Nephron progenitor cell (in vitro differentiated cells): Measurements from ENCODE around the gene RBKS.
A peak's percentile ranks its signal among the peaks of the same experiment; 100 is the strongest.

ENCODE experiments used
- DNase-seq: peaks from one replicate; pipeline ENCODE4 v3.0.0; 2021
- H3K27ac Mint-ChIP-seq: 2 replicates; pipeline ENCODE4 v1.8.0; 2021; ENCODE audit warnings: mild to moderate bottlenecking, moderate library complexity, mixed read lengths
- H3K27me3 Mint-ChIP-seq: 2 replicates; pipeline ENCODE4 v1.8.0; 2021; ENCODE audit warnings: mild to moderate bottlenecking, low read depth, mixed read lengths; ENCODE audit not compliant: poor library complexity
- H3K36me3 Mint-ChIP-seq: 2 replicates; pipeline ENCODE4 v1.8.0; 2021; ENCODE audit warnings: low read depth, mixed read lengths
- H3K4me1 Mint-ChIP-seq: 2 replicates; pipeline ENCODE4 v1.8.0; 2021; ENCODE audit warnings: mixed read lengths
- H3K4me3 Mint-ChIP-seq: 2 replicates; pipeline ENCODE4 v1.8.0; 2021; ENCODE audit warnings: mild to moderate bottlenecking, moderate library complexity, mixed read lengths
- H3K9me3 Mint-ChIP-seq: 2 replicates; pipeline ENCODE4 v1.8.0; 2021; ENCODE audit warnings: mild to moderate bottlenecking, moderate library complexity, mixed read lengths
- CTCF ChIP-seq: fragments of 200-600 bp; sonication (generic); IDR thresholded peaks from 2 replicates; pipeline ENCODE4 v1.5.0; 2021; ENCODE audit warnings: antibody characterized with exemption

The RBKS gene

DNA sequence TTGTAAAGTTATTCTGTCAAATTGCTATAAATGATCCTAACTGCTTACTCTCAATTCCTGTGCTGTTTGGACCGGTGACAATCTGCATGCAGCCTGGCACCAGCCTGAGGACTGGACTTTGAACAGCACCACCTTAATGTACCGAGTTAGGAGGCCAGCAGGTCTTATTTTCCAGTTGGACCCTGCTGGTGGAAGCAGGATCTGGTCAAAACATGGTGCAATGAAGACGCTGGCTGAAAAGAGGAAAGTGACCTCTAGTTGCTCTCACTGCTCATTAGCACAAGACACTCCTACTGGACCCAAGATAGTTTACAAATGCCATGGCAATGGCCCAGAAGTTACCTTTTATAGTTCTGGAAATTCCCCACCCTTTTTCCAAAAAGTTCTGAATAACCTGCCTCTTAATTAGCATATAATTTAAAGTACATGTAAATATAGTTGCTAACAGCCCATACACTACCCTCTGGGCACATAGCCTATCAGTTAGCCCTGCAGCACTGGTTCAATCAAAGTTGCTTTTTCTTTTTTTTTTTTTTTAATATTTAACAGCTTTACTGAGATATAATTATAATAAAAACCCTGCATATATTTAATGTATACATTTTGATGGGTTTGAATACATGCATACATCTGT lies 35.8 kb downstream of the RBKS start:
- H3K27ac Mint-ChIP-seq = no peak overlapping the region
- peaks cover 14% of the 10 kb centered on the region for H3K27me3 Mint-ChIP-seq
- H3K4me1 Mint-ChIP-seq = no peaks in the 10 kb centered on the region
- TF ChIP-seq CTCF = no peak
- DNase-seq = no peak
- H3K4me3 Mint-ChIP-seq = no peak overlapping the region
- H3K36me3 Mint-ChIP-seq = peaks cover 20% of the 10 kb centered on the region
- peaks cover 40% of the 10 kb centered on the region for H3K9me3 Mint-ChIP-seq

DNA sequence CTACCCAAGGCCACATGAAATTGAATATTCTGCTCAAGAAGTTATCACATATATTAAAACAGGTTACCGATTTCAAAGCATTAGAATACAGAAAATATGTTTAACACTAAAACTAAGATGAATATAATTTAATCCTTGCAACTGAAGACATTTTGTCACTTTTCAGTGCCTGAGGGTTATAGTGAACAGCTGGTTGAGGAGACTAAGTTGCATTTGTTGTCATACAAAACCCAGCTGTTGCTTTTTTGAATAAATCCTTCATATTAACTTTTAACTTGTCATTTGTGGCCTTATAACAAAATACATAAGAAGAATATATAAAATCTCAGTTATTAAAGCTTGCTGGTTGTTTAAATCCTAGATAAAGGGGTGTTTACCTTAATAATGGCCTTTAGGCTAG lies 37.5 kb downstream of the RBKS start:
- Mint-ChIP-seq H3K4me3 (no peak overlapping the region), H3K36me3 (peaks cover 12% of the 10 kb centered on the region), H3K9me3 (peaks cover 29% of the 10 kb centered on the region), H3K27ac (no peak overlapping the region), H3K27me3 (peaks cover 8% of the 10 kb centered on the region), H3K4me1 (no peaks in the 10 kb centered on the region)
- no peak for TF ChIP-seq CTCF
- no peak for DNase-seq

DNA sequence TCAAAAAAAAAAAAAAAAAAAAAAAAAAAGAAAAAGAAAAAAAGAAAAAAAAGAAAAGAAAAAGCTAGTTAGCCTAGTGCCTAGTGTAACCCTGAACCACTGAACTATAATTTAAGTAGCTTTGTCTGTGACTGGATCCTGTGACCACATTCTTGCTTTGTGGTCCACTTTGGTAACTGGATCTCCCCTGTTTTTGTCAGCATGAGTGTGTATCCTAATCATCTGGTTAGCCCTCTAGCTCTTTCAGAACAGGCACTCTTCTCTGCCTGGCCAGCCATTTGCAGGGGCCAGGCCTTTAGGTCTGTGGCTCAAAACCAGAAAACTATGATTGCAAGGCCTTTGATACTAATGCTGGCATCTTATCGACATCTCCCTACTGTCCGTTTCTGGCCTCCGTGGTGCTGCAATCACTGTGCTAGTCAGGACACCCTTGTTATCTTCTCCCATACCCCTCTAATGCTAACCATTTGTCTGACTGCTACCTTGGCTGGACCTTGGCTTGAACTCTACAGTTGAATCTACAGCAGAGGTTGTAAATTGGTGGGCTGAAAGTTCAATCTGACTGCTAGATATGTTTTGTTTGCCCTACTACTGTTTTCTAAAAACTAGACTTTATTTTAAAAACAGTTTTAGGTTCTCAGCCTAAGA lies 40.5 kb downstream of the RBKS start:
- DNase-seq = no peak
- Mint-ChIP-seq H3K27ac (no peak overlapping the region), H3K36me3 (no peaks in the 10 kb centered on the region), H3K4me1 (no peaks in the 10 kb centered on the region), H3K4me3 (no peak overlapping the region), H3K27me3 (peaks cover 4% of the 10 kb centered on the region), H3K9me3 (peaks cover under 1% of the 10 kb centered on the region)
- no peak for TF ChIP-seq CTCF

DNA sequence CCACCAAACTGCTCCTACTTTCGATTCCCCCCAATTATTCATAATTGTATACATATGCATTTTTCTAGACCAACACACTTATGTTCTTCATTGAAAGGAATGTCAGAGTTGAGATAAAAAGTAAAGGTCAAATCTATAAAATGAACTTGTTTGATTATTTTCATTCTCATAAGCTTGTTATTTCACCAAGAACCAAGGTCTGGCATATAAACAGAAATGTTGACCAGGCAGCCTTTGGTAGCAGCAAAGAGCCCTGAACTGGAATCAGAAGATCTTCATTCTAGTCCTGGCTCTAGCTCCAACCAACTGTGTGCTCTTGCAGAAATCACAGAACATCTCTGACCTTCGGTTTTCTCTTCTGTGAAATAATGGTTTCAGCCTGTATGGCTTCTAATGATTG lies 42.9 kb downstream of the RBKS start:
- Mint-ChIP-seq H3K9me3 (no peaks in the 10 kb centered on the region), H3K4me3 (no peak overlapping the region), H3K4me1 (no peaks in the 10 kb centered on the region), H3K27ac (no peak overlapping the region), H3K36me3 (no peaks in the 10 kb centered on the region), H3K27me3 (peaks cover 4% of the 10 kb centered on the region)
- DNase-seq = no peak
- TF ChIP-seq CTCF = no peak

GRCh38 chr2:27844821-27845255 lies 45.3 kb downstream of the RBKS start:
- Mint-ChIP-seq H3K27ac (peak overlapping the region; percentile 16), H3K36me3 (no peaks in the 10 kb centered on the region), H3K4me1 (no peaks in the 10 kb centered on the region), H3K27me3 (no peaks in the 10 kb centered on the region), H3K9me3 (no peaks in the 10 kb centered on the region), H3K4me3 (no peak overlapping the region)
- no peak for DNase-seq
- no peak for TF ChIP-seq CTCF

DNA sequence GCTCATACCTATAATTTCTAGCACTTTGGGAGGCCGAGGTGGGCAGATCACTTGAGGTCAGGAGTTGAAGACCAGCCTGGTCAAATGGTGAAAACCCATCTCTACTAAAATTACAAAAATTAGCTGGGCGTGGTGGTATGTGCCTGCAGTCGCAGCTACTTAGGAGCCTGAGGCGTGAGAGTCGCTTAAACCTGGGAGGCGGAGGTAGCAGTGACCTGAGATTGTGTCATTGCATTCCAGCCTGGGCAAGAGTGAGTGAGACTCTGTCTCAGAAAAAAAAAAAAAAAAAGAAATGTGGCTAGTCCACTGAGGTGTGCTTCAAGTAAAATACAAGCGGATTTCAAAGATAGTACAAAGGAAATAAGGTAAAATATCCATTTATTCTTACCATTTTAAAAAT lies 46.2 kb downstream of the RBKS start:
- H3K9me3 Mint-ChIP-seq = no peaks in the 10 kb centered on the region
- DNase-seq = no peak
- H3K27ac Mint-ChIP-seq = no peak overlapping the region
- TF ChIP-seq CTCF = no peak
- H3K27me3 Mint-ChIP-seq = no peaks in the 10 kb centered on the region
- no peak overlapping the region for H3K4me3 Mint-ChIP-seq
- H3K4me1 Mint-ChIP-seq = no peaks in the 10 kb centered on the region
- H3K36me3 Mint-ChIP-seq = no peaks in the 10 kb centered on the region
